Fibroblast of lung (primary cell): ENCODE data around the gene ARFGAP3. TPM values are rescaled to one million over a fixed set of nuclear protein-coding genes. Genes with fewer than 3 reads are reported as not detected.

Source experiments
- DNase-seq, 2 donors: peaks; one replicate each; pipeline versions ENCODE4 v3.0.0 to v3.0.0-alpha.2; 2010; ENCODE audit warnings: low read depth in 2 of 2
- H2AFZ ChIP-seq: 2 replicates; pipeline ENCODE4 v1.5.1; 2012; ENCODE audit warnings: low read length, control low read depth, inconsistent platforms
- H3K27ac ChIP-seq: 2 replicates; pipeline ENCODE4 v1.5.1; 2011; ENCODE audit warnings: low read length, control low read depth; ENCODE audit not compliant: insufficient read depth
- H3K27me3 ChIP-seq: 2 replicates; pipeline ENCODE4 v1.5.1; 2011; ENCODE audit warnings: mild to moderate bottlenecking, low read length; ENCODE audit not compliant: control insufficient read depth, insufficient read depth
- H3K36me3 ChIP-seq: 2 replicates; pipeline ENCODE4 v1.5.1; 2011; ENCODE audit warnings: low read length; ENCODE audit not compliant: control insufficient read depth, insufficient read depth
- H3K4me1 ChIP-seq: 2 replicates; pipeline ENCODE4 v1.5.1; 2011; ENCODE audit warnings: low read length; ENCODE audit not compliant: control insufficient read depth, insufficient read depth; ENCODE audit errors: extremely low read depth
- H3K4me2 ChIP-seq: 2 replicates; pipeline ENCODE4 v1.5.1; 2011; ENCODE audit warnings: low read length, control low read depth; ENCODE audit not compliant: insufficient read depth; ENCODE audit errors: extremely low read depth
- H3K4me3 ChIP-seq, 4 experiments: fragments of 200-600 bp in 1 of 4; sonication (generic) in 1 of 4; replicated peaks in 1 of 4; 2 replicates each; pipeline ENCODE4 v1.5.1; 2011 to 2016; ENCODE audit warnings: low read length in 4 of 4, low read depth in 3 of 4, mild to moderate bottlenecking in 3 of 4, control low read depth in 2 of 4, inconsistent platforms in 1 of 4, mixed read lengths in 1 of 4; ENCODE audit not compliant: insufficient read depth in 1 of 4; ENCODE audit errors: control extremely low read depth in 1 of 4
- H3K79me2 ChIP-seq: 2 replicates; pipeline ENCODE4 v1.5.1; 2012; ENCODE audit warnings: mild to moderate bottlenecking, low read length, inconsistent platforms; ENCODE audit not compliant: control insufficient read depth, insufficient read depth
- H3K9ac ChIP-seq: 2 replicates; pipeline ENCODE4 v1.5.1; 2011; ENCODE audit warnings: mild to moderate bottlenecking, low read length, control low read depth; ENCODE audit not compliant: insufficient read depth
- H3K9me3 ChIP-seq: 2 replicates; pipeline ENCODE4 v1.5.1; 2012; ENCODE audit warnings: low read depth, low read length; ENCODE audit not compliant: control insufficient read depth, insufficient read depth
- H4K20me1 ChIP-seq: 2 replicates; pipeline ENCODE4 v1.5.1; 2011; ENCODE audit warnings: low read length; ENCODE audit not compliant: control insufficient read depth, insufficient read depth; ENCODE audit errors: extremely low read depth
- EZH2 ChIP-seq: IDR thresholded peaks from 2 replicates; pipeline ENCODE4 v1.5.1; 2012; ENCODE audit warnings: low read length, control low read depth, mild to moderate bottlenecking; ENCODE audit errors: missing control alignments
- polyA plus RNA-seq, 2 donors: library from polyadenylated mRNA; depleted of rRNA in 1 of 2; stranded (reverse) in 1 of 2; unstranded in 1 of 2; fragments of >200 nt; gene quantifications; 2 replicates each; pipeline ENCODE4 v1.2.1, GENCODE V29; 2011 to 2012; ENCODE audit warnings: missing spikeins in 1 of 2
- total RNA-seq: library from RNA; depleted of rRNA; stranded (reverse); fragments of >200 nt; gene quantifications from 2 replicates; pipeline ENCODE4 v1.2.1, GENCODE V29; 2014
- TF ChIP-seq, protein P1 (sequence below), 2 donors: IDR thresholded peaks in 1 of 2; conservative IDR thresholded peaks in 1 of 2; 1 replicate in 1 of 2; 2 replicates in 1 of 2; pipeline ENCODE4 v1.5.1; 2011 to 2012; ENCODE audit warnings: low read length in 2 of 2, control low read depth in 1 of 2, inconsistent platforms in 1 of 2, low read depth in 1 of 2, mild to moderate bottlenecking in 1 of 2

Gene ARFGAP3
- total and polyA plus RNA-seq, 2 donors (not counting 1 experiment from before 2014, with no cell fraction given), result 62.1 to 74.1 TPM

DNA sequence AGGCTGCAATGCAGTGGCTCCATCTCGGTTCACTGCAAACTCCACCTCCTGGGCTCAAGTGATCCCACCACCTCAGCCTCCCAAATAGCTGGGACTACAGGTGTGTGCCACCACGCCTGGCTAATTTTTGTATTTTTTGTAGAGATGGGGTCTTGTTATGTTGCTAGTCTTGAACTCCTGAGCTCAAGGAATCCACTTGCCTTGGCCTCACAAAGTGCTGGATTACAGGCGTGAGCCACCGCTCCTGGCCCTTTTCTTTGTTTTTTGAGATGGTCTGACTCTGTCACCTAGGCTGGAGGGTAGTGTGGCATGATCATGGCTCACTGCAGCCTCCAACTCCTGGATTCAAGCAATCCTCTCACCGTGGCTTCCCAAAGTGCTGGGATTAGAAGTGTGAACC lies 21.0 kb downstream of the ARFGAP3 start:
- H3K27ac ChIP-seq, result no peak overlapping the region
- H3K36me3 ChIP-seq, result peaks cover 6% of the 10 kb centered on the region
- no peak overlapping the region for H3K4me2 ChIP-seq
- H3K9ac ChIP-seq, result no peak overlapping the region
- no peak for TF ChIP-seq EZH2
- TF ChIP-seq, protein P1, sequence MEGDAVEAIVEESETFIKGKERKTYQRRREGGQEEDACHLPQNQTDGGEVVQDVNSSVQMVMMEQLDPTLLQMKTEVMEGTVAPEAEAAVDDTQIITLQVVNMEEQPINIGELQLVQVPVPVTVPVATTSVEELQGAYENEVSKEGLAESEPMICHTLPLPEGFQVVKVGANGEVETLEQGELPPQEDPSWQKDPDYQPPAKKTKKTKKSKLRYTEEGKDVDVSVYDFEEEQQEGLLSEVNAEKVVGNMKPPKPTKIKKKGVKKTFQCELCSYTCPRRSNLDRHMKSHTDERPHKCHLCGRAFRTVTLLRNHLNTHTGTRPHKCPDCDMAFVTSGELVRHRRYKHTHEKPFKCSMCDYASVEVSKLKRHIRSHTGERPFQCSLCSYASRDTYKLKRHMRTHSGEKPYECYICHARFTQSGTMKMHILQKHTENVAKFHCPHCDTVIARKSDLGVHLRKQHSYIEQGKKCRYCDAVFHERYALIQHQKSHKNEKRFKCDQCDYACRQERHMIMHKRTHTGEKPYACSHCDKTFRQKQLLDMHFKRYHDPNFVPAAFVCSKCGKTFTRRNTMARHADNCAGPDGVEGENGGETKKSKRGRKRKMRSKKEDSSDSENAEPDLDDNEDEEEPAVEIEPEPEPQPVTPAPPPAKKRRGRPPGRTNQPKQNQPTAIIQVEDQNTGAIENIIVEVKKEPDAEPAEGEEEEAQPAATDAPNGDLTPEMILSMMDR (conservative IDR thresholded peaks at IDR 0.05 in 1 of 2, IDR thresholded peaks at IDR 0.05 in 1 of 2; ENCODE audit: low read depth in 1 of 2, low read length in 2 of 2), result no peak
- no peak overlapping the region for H3K4me3 ChIP-seq
- peaks cover 4% of the 10 kb centered on the region for H3K79me2 ChIP-seq
- H3K9me3 ChIP-seq, result no peaks in the 10 kb centered on the region
- H3K4me1 ChIP-seq, result no peaks in the 10 kb centered on the region
- no peaks in the 10 kb centered on the region for H4K20me1 ChIP-seq
- no peak for DNase-seq
- H2AFZ ChIP-seq, result no peak overlapping the region
- no peaks in the 10 kb centered on the region for H3K27me3 ChIP-seq

DNA sequence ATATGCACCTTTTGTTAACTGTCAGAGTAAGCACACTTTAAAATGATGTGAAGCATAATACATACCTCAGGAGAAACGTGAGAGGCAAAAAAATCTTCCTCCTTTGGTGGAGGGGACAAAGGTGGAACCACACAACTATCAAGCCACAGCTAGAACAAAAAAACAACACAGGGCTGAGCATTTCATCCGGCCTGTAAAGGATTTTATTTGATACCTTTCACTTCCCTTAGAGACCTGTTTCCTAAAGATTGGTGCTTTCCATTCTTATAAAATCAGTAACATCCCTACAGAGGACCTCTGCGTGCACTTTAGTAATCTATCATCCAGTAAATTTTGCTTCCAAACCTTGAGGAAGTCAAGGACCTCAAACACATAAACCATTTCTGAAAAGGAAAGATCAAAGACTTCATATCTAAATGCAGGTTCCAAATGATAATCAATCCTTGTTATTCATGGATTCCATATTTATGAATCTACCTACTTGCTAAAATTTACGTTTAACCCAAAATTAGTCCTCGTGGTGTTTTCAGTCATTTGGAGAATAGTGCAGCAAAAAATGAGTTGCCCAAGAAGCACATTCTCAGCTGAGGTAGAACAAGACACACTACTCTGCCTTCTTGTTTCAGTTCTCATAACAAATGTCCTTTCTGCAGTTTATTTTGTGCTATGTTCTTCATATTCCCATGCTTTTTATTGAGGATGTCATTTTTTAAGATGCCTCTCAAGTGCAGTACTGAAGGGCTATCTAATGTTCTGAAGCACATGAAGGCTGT lies 22.7 kb downstream of the ARFGAP3 start:
- no peak for TF ChIP-seq EZH2
- TF ChIP-seq, protein P1 (conservative IDR thresholded peaks at IDR 0.05 in 1 of 2, IDR thresholded peaks at IDR 0.05 in 1 of 2; ENCODE audit: low read depth in 1 of 2, low read length in 2 of 2), result no peak
- Histone ChIP-seq H3K9me3 (no peaks in the 10 kb centered on the region), H3K27ac (no peak overlapping the region), H3K4me2 (no peak overlapping the region), H3K27me3 (no peaks in the 10 kb centered on the region), H2AFZ (no peak overlapping the region), H3K79me2 (no peaks in the 10 kb centered on the region), H4K20me1 (no peaks in the 10 kb centered on the region), H3K36me3 (peaks cover 5% of the 10 kb centered on the region), H3K4me1 (no peaks in the 10 kb centered on the region), H3K4me3 (no peak overlapping the region), H3K9ac (no peak overlapping the region)
- no peak for DNase-seq

DNA sequence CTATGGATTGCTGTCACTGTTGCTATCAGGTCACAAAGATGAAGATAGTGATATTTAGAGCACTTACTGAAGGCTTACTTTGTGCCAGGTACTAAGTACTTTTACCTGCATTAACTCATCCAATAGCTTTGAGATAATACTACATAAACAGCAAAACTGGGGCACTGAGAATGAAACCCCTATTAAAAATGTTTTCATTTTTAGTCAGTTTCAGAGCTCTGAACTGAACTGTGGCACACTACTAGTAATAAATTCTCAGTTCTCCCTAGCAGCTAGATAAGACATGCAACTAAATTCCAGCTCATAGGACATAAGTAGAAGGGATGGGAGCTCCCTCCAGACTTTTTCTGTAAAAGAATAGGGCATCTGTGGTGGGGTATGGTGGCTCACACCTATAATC lies 24.0 kb downstream of the ARFGAP3 start:
- Histone ChIP-seq H3K4me2 (no peak overlapping the region), H3K79me2 (no peaks in the 10 kb centered on the region), H3K27ac (no peak overlapping the region), H4K20me1 (no peaks in the 10 kb centered on the region), H3K9ac (no peak overlapping the region), H3K27me3 (no peaks in the 10 kb centered on the region), H3K36me3 (peaks cover 7% of the 10 kb centered on the region), H3K4me1 (no peaks in the 10 kb centered on the region), H2AFZ (no peak overlapping the region), H3K4me3 (no peak overlapping the region), H3K9me3 (no peaks in the 10 kb centered on the region)
- DNase-seq, result no peak
- TF ChIP-seq, protein P1 (conservative IDR thresholded peaks at IDR 0.05 in 1 of 2, IDR thresholded peaks at IDR 0.05 in 1 of 2; ENCODE audit: low read depth in 1 of 2, low read length in 2 of 2), result no peak
- TF ChIP-seq EZH2, result no peak
